ENCODE results near the gene NADSYN1.

GRCh38 chr11:71502871-71503435, 50.0 kb downstream of the NADSYN1 start:
- TF ChIP-seq, protein P1, sequence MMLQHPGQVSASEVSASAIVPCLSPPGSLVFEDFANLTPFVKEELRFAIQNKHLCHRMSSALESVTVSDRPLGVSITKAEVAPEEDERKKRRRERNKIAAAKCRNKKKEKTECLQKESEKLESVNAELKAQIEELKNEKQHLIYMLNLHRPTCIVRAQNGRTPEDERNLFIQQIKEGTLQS (CRISPR knock-in tag; conservative IDR thresholded peaks at IDR 0.05) = no peak
- TF ChIP-seq, protein P2, sequence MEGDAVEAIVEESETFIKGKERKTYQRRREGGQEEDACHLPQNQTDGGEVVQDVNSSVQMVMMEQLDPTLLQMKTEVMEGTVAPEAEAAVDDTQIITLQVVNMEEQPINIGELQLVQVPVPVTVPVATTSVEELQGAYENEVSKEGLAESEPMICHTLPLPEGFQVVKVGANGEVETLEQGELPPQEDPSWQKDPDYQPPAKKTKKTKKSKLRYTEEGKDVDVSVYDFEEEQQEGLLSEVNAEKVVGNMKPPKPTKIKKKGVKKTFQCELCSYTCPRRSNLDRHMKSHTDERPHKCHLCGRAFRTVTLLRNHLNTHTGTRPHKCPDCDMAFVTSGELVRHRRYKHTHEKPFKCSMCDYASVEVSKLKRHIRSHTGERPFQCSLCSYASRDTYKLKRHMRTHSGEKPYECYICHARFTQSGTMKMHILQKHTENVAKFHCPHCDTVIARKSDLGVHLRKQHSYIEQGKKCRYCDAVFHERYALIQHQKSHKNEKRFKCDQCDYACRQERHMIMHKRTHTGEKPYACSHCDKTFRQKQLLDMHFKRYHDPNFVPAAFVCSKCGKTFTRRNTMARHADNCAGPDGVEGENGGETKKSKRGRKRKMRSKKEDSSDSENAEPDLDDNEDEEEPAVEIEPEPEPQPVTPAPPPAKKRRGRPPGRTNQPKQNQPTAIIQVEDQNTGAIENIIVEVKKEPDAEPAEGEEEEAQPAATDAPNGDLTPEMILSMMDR (IDR thresholded peaks at IDR 0.05) = no peak

All from WTC11 (cell line).